SU-DHL-6 (cell line): ENCODE measurements around the gene C7orf25.

Source experiments
- H2AFZ ChIP-seq: fragments of 200-600 bp; sonication (generic); 2 replicates; pipeline ENCODE4 v1.6.1; 2014; ENCODE audit warnings: low read depth, mild to moderate bottlenecking, moderate library complexity, mixed read lengths, antibody characterized with exemption, low read length; ENCODE audit not compliant: severe bottlenecking
- H3F3A ChIP-seq: fragments of 200-600 bp; shearing (Covaris generic); 2 replicates; pipeline ENCODE4 v1.6.0; 2016; ENCODE audit warnings: antibody characterized with exemption, mild to moderate bottlenecking; ENCODE audit not compliant: insufficient read depth
- H3K27ac ChIP-seq: fragments of 200-600 bp; sonication (generic); 2 replicates; pipeline ENCODE4 v1.5.1; 2016; ENCODE audit warnings: low read depth, mild to moderate bottlenecking, low read length, moderate library complexity, mixed read lengths
- H3K27me3 ChIP-seq: fragments of 200-600 bp; sonication (generic), shearing (Covaris generic); 2 replicates; pipeline ENCODE4 v1.6.0; 2014; ENCODE audit warnings: mild to moderate bottlenecking, low read length
- H3K36me3 ChIP-seq: fragments of 200-600 bp; sonication (generic); 2 replicates; pipeline ENCODE4 v1.6.1; 2014; ENCODE audit warnings: mild to moderate bottlenecking, low read length, mixed read lengths
- H3K4me2 ChIP-seq: fragments of 300-600, 200-600 bp; shearing (Covaris generic), sonication (generic); 2 replicates; pipeline ENCODE4 v1.6.0; 2014; ENCODE audit warnings: low read length, low read depth, mild to moderate bottlenecking; ENCODE audit not compliant: poor library complexity, severe bottlenecking
- H3K4me3 ChIP-seq: fragments of 200-600 bp; sonication (generic); 2 replicates; pipeline ENCODE4 v1.5.1; 2014; ENCODE audit warnings: antibody characterized with exemption, low read length, mild to moderate bottlenecking, mixed read lengths; ENCODE audit not compliant: insufficient read depth, poor library complexity, severe bottlenecking
- H3K79me2 ChIP-seq: fragments of 200-600 bp; sonication (generic); 2 replicates; pipeline ENCODE4 v1.6.1; 2014; ENCODE audit warnings: mild to moderate bottlenecking, low read length, moderate library complexity; ENCODE audit not compliant: insufficient read depth
- H3K9ac ChIP-seq: fragments of 200-600 bp; sonication (generic); 2 replicates; pipeline ENCODE4 v1.7.0; 2014; ENCODE audit warnings: mild to moderate bottlenecking, low read length
- H3K9me2 ChIP-seq: fragments of 200-600 bp; sonication (generic); replicated peaks from 2 replicates; pipeline ENCODE4 v1.6.1; 2014; ENCODE audit warnings: low read length; ENCODE audit not compliant: insufficient read depth
- H3K9me3 ChIP-seq: fragments of 200-600 bp; sonication (generic); 2 replicates; pipeline ENCODE4 v1.6.1; 2014; ENCODE audit warnings: low read length, mixed read lengths; ENCODE audit not compliant: insufficient read depth
- H4K20me1 ChIP-seq: fragments of 200-600 bp; sonication (generic); 2 replicates; pipeline ENCODE4 v1.6.1; 2014; ENCODE audit warnings: low read depth, mild to moderate bottlenecking, antibody characterized with exemption, low read length, moderate library complexity, mixed read lengths
- EZH2phosphoT487 ChIP-seq: fragments of 200-600 bp; sonication (generic), shearing (Covaris generic); conservative IDR thresholded peaks from 2 replicates; pipeline ENCODE4 v1.6.1; 2018; ENCODE audit warnings: mild to moderate bottlenecking, antibody characterized with exemption, low read length, moderate library complexity, mixed read lengths
- TF ChIP-seq, protein P1 (sequence below): fragments of 200-600 bp; sonication (generic); IDR thresholded peaks from one replicate; pipeline ENCODE4 v1.5.1; 2017; ENCODE audit warnings: antibody characterized with exemption, mild to moderate bottlenecking, low read length, moderate library complexity; ENCODE audit not compliant: insufficient read depth, poor library complexity, severe bottlenecking

Gene C7orf25

DNA sequence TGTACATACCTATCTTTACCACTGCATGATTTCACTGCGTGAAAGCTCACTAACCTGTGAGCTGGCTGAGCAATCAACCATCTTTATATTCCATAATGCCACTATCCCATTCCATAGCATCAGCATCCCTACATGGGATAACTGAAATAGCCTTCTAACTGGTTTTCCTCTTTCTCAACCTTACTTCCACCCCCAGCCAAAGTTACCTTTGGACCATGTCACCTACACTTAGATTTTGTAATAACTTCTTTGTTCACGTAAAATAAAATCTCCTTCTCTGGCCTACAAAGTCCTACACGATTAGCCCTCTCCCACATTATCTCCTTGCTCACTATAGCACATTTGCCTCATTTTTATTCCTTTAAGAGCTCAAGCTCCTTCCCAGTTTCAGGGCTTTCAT is 17.6 kb upstream of the C7orf25 start:
- Histone ChIP-seq H3K4me2 (peak overlapping the region; percentile 99), H3K9me3 (no peaks in the 10 kb centered on the region), H3F3A (no peaks in the 10 kb centered on the region), H3K79me2 (peaks cover 88% of the 10 kb centered on the region), H3K9me2 (no peaks in the 10 kb centered on the region), H3K27me3 (no peaks in the 10 kb centered on the region), H3K4me3 (peak overlapping the region; percentile 99), H4K20me1 (peaks cover 27% of the 10 kb centered on the region; the same call in 1 of the 2 replicates), H2AFZ (no peak overlapping the region), H3K27ac (no peak overlapping the region), H3K9ac (peak overlapping the region; percentile 93; the same call in 1 of the 2 replicates), H3K36me3 (peaks cover 27% of the 10 kb centered on the region)
- TF ChIP-seq, protein P1, sequence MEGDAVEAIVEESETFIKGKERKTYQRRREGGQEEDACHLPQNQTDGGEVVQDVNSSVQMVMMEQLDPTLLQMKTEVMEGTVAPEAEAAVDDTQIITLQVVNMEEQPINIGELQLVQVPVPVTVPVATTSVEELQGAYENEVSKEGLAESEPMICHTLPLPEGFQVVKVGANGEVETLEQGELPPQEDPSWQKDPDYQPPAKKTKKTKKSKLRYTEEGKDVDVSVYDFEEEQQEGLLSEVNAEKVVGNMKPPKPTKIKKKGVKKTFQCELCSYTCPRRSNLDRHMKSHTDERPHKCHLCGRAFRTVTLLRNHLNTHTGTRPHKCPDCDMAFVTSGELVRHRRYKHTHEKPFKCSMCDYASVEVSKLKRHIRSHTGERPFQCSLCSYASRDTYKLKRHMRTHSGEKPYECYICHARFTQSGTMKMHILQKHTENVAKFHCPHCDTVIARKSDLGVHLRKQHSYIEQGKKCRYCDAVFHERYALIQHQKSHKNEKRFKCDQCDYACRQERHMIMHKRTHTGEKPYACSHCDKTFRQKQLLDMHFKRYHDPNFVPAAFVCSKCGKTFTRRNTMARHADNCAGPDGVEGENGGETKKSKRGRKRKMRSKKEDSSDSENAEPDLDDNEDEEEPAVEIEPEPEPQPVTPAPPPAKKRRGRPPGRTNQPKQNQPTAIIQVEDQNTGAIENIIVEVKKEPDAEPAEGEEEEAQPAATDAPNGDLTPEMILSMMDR, result no peak
- TF ChIP-seq EZH2phosphoT487, result no peak

DNA sequence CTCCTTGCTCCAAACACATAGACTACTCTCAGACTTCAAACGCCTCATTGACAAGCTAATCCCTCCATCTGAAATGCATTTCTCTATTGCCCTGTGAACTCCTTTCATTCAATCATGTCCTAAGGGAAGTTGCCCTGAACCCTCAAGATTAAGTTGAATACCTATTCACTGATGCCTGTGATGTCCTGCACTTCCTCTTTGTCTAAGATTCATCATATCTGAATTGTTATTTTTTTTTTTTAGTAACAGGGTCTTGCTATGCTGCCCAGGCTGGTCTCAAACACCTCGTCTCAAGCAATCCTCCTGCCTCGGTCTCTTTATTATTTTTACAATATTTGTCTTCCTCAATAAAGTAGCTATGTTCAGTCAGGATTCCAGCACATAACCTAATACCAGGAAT is 16.9 kb upstream of the C7orf25 start:
- TF ChIP-seq EZH2phosphoT487, result no peak
- TF ChIP-seq, protein P1, result no peak

DNA sequence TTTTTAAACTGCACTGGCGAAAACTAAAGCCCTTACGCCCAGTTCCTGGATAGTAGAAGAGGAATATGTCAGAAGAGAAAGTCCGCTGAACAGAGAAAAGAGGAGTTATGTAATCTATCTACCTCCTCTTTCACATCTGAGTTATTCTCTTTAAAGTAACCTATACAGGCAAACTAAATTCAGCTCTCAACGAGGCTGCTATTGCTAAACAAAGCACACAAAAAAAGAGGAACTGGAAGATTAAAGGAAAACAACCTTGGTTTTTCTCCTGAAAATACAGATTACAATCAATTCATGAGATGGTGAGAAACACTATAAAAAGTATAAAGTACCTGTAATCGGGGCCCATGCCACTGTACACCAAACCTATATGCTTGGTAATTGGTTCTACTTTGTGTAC is 14.3 kb upstream of the C7orf25 start:
- Histone ChIP-seq H3K27me3 (no peaks in the 10 kb centered on the region), H3F3A (no peaks in the 10 kb centered on the region), H3K36me3 (peaks cover 56% of the 10 kb centered on the region), H3K4me2 (no peak overlapping the region), H2AFZ (no peak overlapping the region), H3K4me3 (no peak overlapping the region), H3K79me2 (peaks cover 57% of the 10 kb centered on the region), H3K9me2 (no peaks in the 10 kb centered on the region), H3K27ac (no peak overlapping the region), H4K20me1 (peaks cover 25% of the 10 kb centered on the region; the same call in 1 of the 2 replicates), H3K9me3 (no peaks in the 10 kb centered on the region), H3K9ac (no peak overlapping the region)
- no peak for TF ChIP-seq EZH2phosphoT487
- TF ChIP-seq, protein P1, result no peak

More for the DNA sequence above, 16.9 kb upstream of the C7orf25 start:
- Histone ChIP-seq H3F3A (no peaks in the 10 kb centered on the region), H3K4me3 (no peak overlapping the region), H3K9me2 (no peaks in the 10 kb centered on the region), H3K9me3 (no peaks in the 10 kb centered on the region), H3K9ac (no peak overlapping the region), H3K27me3 (no peaks in the 10 kb centered on the region), H3K79me2 (peaks cover 81% of the 10 kb centered on the region), H3K4me2 (peak overlapping the region; percentile 99), H2AFZ (no peak overlapping the region), H3K27ac (no peak overlapping the region), H3K36me3 (peaks cover 31% of the 10 kb centered on the region), H4K20me1 (peaks cover 27% of the 10 kb centered on the region; the same call in 1 of the 2 replicates)
